ENCODE data around the gene CD52. TPM values are rescaled to one million over a fixed set of nuclear protein-coding genes. Genes with fewer than 3 reads are reported as not detected.
"Not testable (repeated sequence)": the region's sequence is repeated elsewhere in the genome, so short reads cannot be mapped to it uniquely, and the experiment has no call there.

The CD52 gene
- total RNA-seq, 1 donor from 2014 or later: 541 TPM

GRCh38 chr1:26328597-26328996 lies 10.8 kb downstream of the CD52 start:
- no peaks in the 10 kb centered on the region for H3K4me1 ChIP-seq
- TF ChIP-seq, protein P1, sequence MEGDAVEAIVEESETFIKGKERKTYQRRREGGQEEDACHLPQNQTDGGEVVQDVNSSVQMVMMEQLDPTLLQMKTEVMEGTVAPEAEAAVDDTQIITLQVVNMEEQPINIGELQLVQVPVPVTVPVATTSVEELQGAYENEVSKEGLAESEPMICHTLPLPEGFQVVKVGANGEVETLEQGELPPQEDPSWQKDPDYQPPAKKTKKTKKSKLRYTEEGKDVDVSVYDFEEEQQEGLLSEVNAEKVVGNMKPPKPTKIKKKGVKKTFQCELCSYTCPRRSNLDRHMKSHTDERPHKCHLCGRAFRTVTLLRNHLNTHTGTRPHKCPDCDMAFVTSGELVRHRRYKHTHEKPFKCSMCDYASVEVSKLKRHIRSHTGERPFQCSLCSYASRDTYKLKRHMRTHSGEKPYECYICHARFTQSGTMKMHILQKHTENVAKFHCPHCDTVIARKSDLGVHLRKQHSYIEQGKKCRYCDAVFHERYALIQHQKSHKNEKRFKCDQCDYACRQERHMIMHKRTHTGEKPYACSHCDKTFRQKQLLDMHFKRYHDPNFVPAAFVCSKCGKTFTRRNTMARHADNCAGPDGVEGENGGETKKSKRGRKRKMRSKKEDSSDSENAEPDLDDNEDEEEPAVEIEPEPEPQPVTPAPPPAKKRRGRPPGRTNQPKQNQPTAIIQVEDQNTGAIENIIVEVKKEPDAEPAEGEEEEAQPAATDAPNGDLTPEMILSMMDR (IDR thresholded peaks at IDR 0.05): no peak
- H3K27ac ChIP-seq: no peak overlapping the region
- peaks cover 6% of the 10 kb centered on the region for H3K36me3 ChIP-seq
- no peaks in the 10 kb centered on the region for H3K27me3 ChIP-seq (ENCODE audit: low read depth)
- no peak for ATAC-seq
- no peak for DNase-seq
- H3K4me3 ChIP-seq: no peak overlapping the region
- intact Hi-C loops (cut with DNase I): no loop called here
- H3K9me3 ChIP-seq: no peaks in the 10 kb centered on the region

GRCh38 chr1:26329380-26329779 lies 11.6 kb downstream of the CD52 start:
- H3K4me3 ChIP-seq; DNase-seq; H3K9me3 ChIP-seq; H3K27me3 ChIP-seq (ENCODE audit: low read depth); ATAC-seq; H3K4me1 ChIP-seq; H3K36me3 ChIP-seq; H3K27ac ChIP-seq; intact Hi-C loops (cut with DNase I): not testable (repeated sequence)

DNA sequence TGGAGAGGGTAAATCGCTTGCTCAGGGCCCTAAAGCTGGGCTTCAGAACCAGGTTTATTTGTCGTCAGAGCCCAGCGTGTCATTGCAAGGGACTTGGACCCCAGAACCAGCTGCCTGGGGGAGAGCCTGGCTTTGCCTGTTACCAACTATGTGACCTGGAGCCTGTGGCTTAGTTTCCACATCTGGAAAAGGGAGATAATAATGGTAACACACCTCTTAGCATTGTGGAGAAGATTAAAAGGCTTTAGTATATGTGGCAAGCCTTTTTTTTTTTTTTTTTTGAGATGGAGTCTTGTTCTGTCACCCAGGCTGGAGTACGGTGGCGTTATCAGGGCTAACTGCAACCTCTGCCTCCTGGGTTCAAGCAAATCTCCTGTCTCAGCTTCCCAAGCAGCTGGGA lies 12.5 kb downstream of the CD52 start:
- no peak overlapping the region for H3K27ac ChIP-seq
- H3K36me3 ChIP-seq: no peaks in the 10 kb centered on the region
- intact Hi-C loops (cut with DNase I): no loop called here
- ATAC-seq (no peak), DNase-seq (no peak)
- H3K9me3 ChIP-seq: no peaks in the 10 kb centered on the region
- H3K4me3 ChIP-seq: no peak overlapping the region
- H3K4me1 ChIP-seq: peaks cover under 1% of the 10 kb centered on the region
- H3K27me3 ChIP-seq (ENCODE audit: low read depth): no peaks in the 10 kb centered on the region
- TF ChIP-seq, protein P1 (IDR thresholded peaks at IDR 0.05): no peak

GRCh38 chr1:26333312-26333711 lies 15.6 kb downstream of the CD52 start:
- H3K4me3 ChIP-seq; H3K36me3 ChIP-seq; ATAC-seq; intact Hi-C loops (cut with DNase I); H3K9me3 ChIP-seq; H3K27ac ChIP-seq; DNase-seq; H3K27me3 ChIP-seq (ENCODE audit: low read depth): not testable (repeated sequence)
- H3K4me1 ChIP-seq: peaks cover 18% of the 10 kb centered on the region

GRCh38 chr1:26335774-26336476 lies 18.2 kb downstream of the CD52 start:
- Histone ChIP-seq H3K27me3 (ENCODE audit: low read depth) (peaks cover 10% of the 10 kb centered on the region), H3K4me1 (peaks cover 18% of the 10 kb centered on the region), H3K36me3 (no peaks in the 10 kb centered on the region), H3K4me3 (peak overlapping the region; percentile 61), H3K9me3 (no peaks in the 10 kb centered on the region), H3K27ac (no peak overlapping the region)
- peak in 1 of 2 donors; percentile 32 for ATAC-seq
- no peak for DNase-seq
- TF ChIP-seq, protein P1 (IDR thresholded peaks at IDR 0.05): no peak
- intact Hi-C loops (cut with DNase I): no loop called here

DNA sequence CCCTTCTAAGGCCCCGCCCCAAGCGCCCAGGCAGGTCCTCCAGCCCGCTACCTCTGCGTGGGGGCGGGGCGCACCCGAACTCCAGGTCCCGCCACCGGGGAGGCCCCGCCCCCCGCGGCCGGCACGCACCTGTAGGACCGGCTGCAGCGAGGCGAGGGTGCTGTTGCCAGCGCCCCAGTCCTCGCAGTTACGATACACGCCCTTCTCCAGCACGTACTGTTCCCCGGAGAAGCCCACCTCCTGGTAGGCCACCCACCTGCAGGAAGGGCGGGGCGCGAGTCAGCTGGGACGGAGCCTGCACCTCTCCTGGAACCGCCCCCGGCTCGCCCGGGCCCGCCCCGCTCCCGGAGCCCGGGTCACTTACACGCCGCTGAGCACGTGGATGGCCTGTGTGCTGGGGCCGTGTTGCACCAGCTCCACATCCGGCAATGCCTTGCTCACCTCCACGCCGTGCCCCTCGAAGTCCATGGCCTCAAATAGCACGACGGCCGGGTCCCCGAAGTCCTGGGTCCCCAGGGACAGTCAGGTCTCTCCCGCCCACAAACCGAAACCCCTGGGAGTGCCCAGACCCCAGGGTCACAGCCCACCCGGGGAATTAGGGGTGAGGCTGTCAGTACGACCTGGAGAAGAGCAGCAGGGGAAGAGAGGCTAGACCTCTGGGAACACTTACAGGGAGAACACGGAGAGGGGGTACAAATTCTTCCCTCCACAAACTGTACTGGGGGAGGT lies 18.9 kb downstream of the CD52 start:
- Histone ChIP-seq H3K36me3 (no peaks in the 10 kb centered on the region), H3K9me3 (no peaks in the 10 kb centered on the region), H3K27me3 (ENCODE audit: low read depth) (peaks cover 10% of the 10 kb centered on the region), H3K4me1 (peaks cover 18% of the 10 kb centered on the region), H3K27ac (no peak overlapping the region), H3K4me3 (peak overlapping the region; percentile 61)
- TF ChIP-seq, protein P1 (IDR thresholded peaks at IDR 0.05): no peak
- ATAC-seq (peak; percentile 98), DNase-seq (peak; percentile 93)
- intact Hi-C loops (cut with DNase I): no loop called here
